ENCODE results near the gene NFASC.

The NFASC gene

DNA sequence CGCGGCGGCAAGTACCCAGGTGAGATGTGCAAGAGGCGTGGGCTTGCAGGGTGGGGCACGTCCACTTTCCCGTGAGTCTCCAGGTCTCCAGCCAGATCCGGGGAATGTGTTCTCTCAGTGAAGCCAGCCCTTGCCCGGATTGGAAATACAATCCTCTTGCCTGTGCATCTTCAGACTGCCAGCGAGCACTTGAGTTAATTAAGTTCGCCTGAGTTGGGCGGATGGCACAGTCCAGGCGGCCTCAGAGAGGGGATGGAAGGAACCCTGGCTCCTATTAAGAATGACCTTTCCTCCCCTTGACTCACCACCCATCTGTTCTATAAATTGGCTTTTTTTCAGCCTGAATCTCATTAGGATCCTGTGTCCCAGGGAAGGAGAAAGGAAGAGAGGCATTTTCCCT lies 139.0 kb downstream of the NFASC start:
- no peak for DNase-seq (ENCODE audit: low read depth)

GRCh38 chr1:205012391-205013140 lies 141.9 kb downstream of the NFASC start:
- DNase-seq (ENCODE audit: low read depth) = no peak

- no peak for DNase-seq (ENCODE audit: low read depth)
Measured at GRCh38 chr1:205013683-205014367, 143.2 kb downstream of the NFASC start.

DNA sequence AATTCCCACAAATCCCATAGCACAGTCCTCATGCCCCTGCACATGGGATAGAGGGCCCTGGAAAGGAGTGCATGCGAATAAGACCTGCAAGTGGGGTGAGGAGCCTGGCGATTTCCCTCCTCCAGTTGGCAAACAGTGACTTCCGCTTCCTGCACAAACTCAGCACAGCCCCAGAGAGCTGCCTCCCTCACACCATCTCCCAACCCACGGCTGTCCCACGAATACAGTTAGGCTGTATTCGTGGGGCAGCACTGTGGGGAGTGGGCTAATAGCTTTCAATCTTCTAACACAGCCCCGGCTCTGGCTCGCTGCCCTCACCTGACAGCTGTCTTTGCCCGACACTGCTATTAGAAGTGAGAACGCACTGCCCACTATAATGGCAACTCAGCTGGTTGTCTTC lies 144.1 kb downstream of the NFASC start:
- no peak for DNase-seq (ENCODE audit: low read depth)

- DNase-seq (ENCODE audit: low read depth) = no peak
Measured at GRCh38 chr1:205015241-205015640, 144.6 kb downstream of the NFASC start.

GRCh38 chr1:205016075-205016474 lies 145.4 kb downstream of the NFASC start:
- no peak for DNase-seq (ENCODE audit: low read depth)

- DNase-seq (ENCODE audit: low read depth) = no peak
Measured at GRCh38 chr1:205016584-205016983, 145.9 kb downstream of the NFASC start.

GRCh38 chr1:205017001-205017400 lies 146.3 kb downstream of the NFASC start:
- DNase-seq (ENCODE audit: low read depth) = no peak

- no peak for DNase-seq (ENCODE audit: low read depth)
Measured at GRCh38 chr1:205017766-205018165, 147.1 kb downstream of the NFASC start.

DNA sequence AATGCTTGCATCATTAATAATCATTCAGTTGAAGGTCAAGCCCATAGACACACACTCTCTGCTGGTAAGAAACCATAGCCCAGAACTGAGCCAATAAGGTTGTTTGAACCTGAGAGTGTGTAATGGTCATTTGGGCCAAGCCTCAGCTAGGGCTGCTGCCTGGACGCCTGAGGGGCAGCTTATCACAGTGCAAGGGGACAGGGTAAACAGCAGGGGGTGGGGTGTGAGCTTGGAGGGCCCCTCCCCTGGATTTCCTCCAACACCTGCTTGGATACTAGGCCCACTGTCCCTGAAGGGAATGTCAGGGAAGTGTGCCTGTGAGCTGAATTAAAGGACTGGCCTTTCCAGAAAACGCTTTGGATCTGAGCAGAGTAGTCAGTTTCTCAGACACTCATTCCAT lies 147.7 kb downstream of the NFASC start:
- DNase-seq (ENCODE audit: low read depth) = no peak

- DNase-seq (ENCODE audit: low read depth) = no peak
Measured at GRCh38 chr1:205020466-205020865, 149.8 kb downstream of the NFASC start.

DNA sequence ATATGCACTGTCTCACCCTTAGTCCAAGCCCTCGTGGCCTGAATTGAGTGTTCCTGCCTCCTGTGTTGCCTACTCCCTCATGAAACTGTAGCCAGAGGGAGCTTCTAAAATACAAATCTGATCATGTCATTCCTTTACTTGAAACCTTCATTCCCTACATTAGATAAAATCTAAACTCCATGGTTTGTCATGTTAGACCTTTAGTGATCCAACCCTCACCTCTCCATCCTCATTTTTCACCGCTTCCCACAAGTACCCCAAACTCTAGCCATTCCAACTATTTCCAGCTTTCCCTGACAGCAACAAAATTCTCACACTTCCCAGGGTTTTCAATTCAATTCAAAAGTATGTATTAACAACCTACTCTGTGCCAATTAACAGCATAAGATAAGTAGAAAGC lies 154.0 kb downstream of the NFASC start:
- no peak for DNase-seq (ENCODE audit: low read depth)

- no peak for DNase-seq (ENCODE audit: low read depth)
Measured at GRCh38 chr1:205025239-205025638, 154.6 kb downstream of the NFASC start.

- no peak for DNase-seq (ENCODE audit: low read depth)
Measured at GRCh38 chr1:205026181-205026580, 155.5 kb downstream of the NFASC start.

- DNase-seq (ENCODE audit: low read depth) = no peak
Measured at GRCh38 chr1:205028390-205028789, 157.7 kb downstream of the NFASC start.

- no peak for DNase-seq (ENCODE audit: low read depth)
Measured at GRCh38 chr1:205028924-205029323, 158.3 kb downstream of the NFASC start.

GRCh38 chr1:205030241-205030640 lies 159.6 kb downstream of the NFASC start:
- DNase-seq (ENCODE audit: low read depth) = no peak

DNA sequence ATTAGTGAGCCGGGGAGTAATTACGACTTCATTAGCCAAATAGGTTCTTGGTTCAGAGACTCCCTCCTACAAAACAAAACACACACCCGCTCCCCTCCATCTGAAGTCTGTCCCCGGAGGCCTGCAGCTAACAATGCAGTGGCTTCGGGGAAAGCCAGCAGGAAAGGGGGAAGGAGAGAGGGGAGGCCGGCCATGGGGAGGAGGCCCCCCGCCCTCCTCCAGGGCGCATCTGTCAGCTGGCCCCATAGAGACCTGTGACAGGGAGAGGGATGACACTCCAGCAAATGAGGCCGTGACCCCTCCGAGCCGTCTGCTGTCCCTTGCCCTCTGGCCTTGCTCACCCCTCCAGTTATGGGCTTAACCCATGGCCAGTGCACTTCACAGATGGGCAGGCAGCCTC lies 160.2 kb downstream of the NFASC start:
- DNase-seq (ENCODE audit: low read depth) = no peak

DNA sequence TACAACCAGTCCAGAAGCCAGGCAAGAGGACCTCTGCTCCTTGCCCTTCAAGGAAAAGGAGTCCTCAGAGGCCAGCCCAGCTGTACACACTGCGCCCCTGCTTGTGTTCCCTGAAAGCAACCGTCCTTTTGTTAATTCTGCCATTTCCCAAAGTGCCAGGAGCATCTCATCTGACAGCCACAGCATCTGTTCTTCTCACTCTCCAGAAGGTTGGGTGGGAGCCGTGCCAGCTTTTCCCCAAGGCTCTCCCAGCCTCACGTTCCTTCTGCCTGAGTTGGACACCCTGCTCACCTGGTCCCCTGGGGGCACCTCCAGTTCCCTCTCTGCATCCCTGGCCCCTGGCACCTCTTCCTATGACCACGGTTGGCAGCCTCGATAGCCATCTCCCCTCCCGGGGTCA lies 161.8 kb downstream of the NFASC start:
- no peak for DNase-seq (ENCODE audit: low read depth)

- DNase-seq (ENCODE audit: low read depth) = no peak
Measured at GRCh38 chr1:205037539-205037938, 166.9 kb downstream of the NFASC start.

DNA sequence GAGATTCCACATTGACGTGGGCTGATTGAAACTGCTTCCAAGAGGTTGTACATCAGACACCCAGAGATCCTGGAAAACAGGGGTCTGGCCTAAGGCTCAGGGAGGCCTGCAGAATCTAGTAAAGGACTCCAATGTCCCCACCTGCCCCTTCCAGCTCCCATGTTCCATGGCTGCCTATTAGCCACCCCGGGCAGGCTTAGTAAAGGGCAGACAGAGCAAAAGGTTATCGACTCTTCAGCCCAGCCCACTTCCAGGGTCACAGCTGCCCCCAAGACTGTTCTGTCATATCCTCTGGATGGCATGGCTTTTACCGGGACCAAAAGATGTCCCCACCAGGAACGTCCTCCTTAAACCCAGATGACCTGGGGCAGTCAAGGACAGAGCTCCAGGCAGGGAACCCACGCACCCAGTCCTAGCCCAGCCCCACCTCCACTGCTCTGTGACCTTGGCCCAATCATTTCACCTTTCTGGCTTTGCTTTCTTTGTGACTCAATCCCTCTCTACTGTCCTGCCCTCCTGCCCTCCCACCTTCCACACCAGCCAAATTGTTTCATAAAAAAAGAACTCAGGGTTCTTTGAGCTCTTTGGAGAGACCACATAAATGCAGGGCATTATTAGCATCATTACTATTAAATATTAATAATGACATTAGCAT lies 167.6 kb downstream of the NFASC start:
- no peak for DNase-seq (ENCODE audit: low read depth)

DNA sequence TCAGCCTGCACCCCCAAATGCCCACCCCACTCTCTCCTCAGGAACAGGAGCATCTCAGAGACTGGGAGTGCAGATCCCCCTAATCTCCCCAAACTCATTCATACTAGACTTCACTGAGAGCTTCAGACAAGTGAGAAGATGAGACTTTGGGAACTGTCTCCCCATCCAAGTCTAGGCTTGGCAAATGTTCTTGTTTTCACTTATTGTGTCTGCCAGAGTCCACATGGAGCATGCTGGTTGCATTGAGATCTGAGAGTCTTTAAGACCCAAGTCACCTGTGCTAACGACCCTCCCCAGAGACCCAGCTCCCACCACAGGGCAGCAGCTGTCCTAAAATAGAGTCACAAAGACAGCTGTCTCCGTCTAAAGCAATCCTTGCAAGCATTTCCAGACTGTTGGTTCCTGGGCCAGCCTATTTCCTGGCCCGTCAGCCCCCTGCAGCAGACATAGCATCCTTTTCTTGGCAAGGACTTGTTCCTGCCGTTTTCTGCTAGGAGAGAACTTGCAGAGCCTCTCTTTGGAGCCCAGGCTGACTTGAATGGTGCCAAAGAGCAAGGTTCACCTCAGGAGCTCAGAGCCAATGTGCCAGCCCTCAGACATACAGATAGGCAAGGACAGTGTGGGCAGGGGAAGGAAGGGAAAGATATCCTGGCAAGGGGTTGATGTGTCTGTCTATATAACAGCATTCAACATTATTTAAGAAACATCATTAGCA lies 170.5 kb downstream of the NFASC start:
- DNase-seq (ENCODE audit: low read depth) = no peak
